HEK293 (cell line): ENCODE results near the gene RSRP1.

Source experiments
- BCL11A ChIP-seq: fragments of 450-650 bp; formaldehyde crosslinking; IDR thresholded peaks from 2 replicates; pipeline ENCODE4 v1.5.1; 2016; ENCODE audit warnings: low read depth, missing biosample characterization, missing genetic modification characterization
- FEZF1 ChIP-seq: fragments of 450-650 bp; formaldehyde crosslinking; IDR thresholded peaks from 2 replicates; pipeline ENCODE4 v1.5.1; 2016; ENCODE audit warnings: missing biosample characterization, missing genetic modification characterization
- KLF1 ChIP-seq: fragments of 450-650 bp; formaldehyde crosslinking; IDR thresholded peaks from 2 replicates; pipeline ENCODE4 v1.5.1; 2016; ENCODE audit warnings: missing biosample characterization, missing genetic modification characterization
- KLF7 ChIP-seq: fragments of 450-650 bp; formaldehyde crosslinking; IDR thresholded peaks from 2 replicates; pipeline ENCODE4 v1.5.1; 2016; ENCODE audit warnings: missing biosample characterization, missing genetic modification characterization, borderline replicate concordance
- KLF9 ChIP-seq: fragments of 450-650 bp; formaldehyde crosslinking; IDR thresholded peaks from 2 replicates; pipeline ENCODE4 v1.5.1; 2016; ENCODE audit warnings: missing biosample characterization, missing genetic modification characterization, low read depth
- SP3 ChIP-seq: fragments of 450-650 bp; formaldehyde crosslinking; IDR thresholded peaks from 2 replicates; pipeline ENCODE4 v1.5.1; 2016; ENCODE audit warnings: missing biosample characterization, missing genetic modification characterization
- TRIM28 ChIP-seq: IDR thresholded peaks from 2 replicates; pipeline ENCODE4 v1.6.1; 2011; ENCODE audit warnings: low read length, control low read depth, borderline replicate concordance
- YY1 ChIP-seq: fragments of 450-650 bp; formaldehyde crosslinking; IDR thresholded peaks from 2 replicates; pipeline ENCODE4 v1.5.1; 2018; ENCODE audit warnings: missing biosample characterization, missing genetic modification characterization
- ZBTB17 ChIP-seq: fragments of 450-650 bp; formaldehyde crosslinking; IDR thresholded peaks from 2 replicates; pipeline ENCODE4 v1.5.1; 2016; ENCODE audit warnings: missing biosample characterization, missing genetic modification characterization
- ZFP69B ChIP-seq: fragments of 450-650 bp; formaldehyde crosslinking; IDR thresholded peaks from 2 replicates; pipeline ENCODE4 v1.5.1; 2016; ENCODE audit warnings: missing biosample characterization, missing genetic modification characterization
- ZNF202 ChIP-seq: fragments of 450-650 bp; formaldehyde crosslinking; IDR thresholded peaks from 2 replicates; pipeline ENCODE4 v1.5.1; 2016; ENCODE audit warnings: missing biosample characterization, missing genetic modification characterization, borderline replicate concordance
- ZNF302 ChIP-seq: fragments of 450-650 bp; formaldehyde crosslinking; IDR thresholded peaks from 2 replicates; pipeline ENCODE4 v1.5.1; 2016; ENCODE audit warnings: missing biosample characterization, missing genetic modification characterization, low read depth
- ZNF341 ChIP-seq: fragments of 450-650 bp; formaldehyde crosslinking; IDR thresholded peaks from 2 replicates; pipeline ENCODE4; 2016; ENCODE audit warnings: low read depth, missing biosample characterization, missing genetic modification characterization
- ZNF404 ChIP-seq: fragments of 450-650 bp; formaldehyde crosslinking; IDR thresholded peaks from 2 replicates; pipeline ENCODE4 v1.5.1; 2017; ENCODE audit warnings: missing biosample characterization, missing genetic modification characterization
- ZNF423 ChIP-seq: fragments of 450-650 bp; formaldehyde crosslinking; IDR thresholded peaks from 2 replicates; pipeline ENCODE4 v1.5.1; 2016; ENCODE audit warnings: missing biosample characterization, missing genetic modification characterization
- ZNF501 ChIP-seq: fragments of 450-650 bp; formaldehyde crosslinking; IDR thresholded peaks from 2 replicates; pipeline ENCODE4 v1.5.1; 2016; ENCODE audit warnings: missing biosample characterization, missing genetic modification characterization
- ZNF510 ChIP-seq: fragments of 450-650 bp; formaldehyde crosslinking; IDR thresholded peaks from 2 replicates; pipeline ENCODE4 v1.5.1; 2018; ENCODE audit warnings: mild to moderate bottlenecking, missing genetic modification characterization, missing biosample characterization; ENCODE audit not compliant: insufficient replicate concordance
- ZNF548 ChIP-seq: fragments of 450-650 bp; formaldehyde crosslinking; IDR thresholded peaks from 2 replicates; pipeline ENCODE4 v1.5.1; 2016; ENCODE audit warnings: missing biosample characterization, missing genetic modification characterization
- ZNF555 ChIP-seq: fragments of 450-650 bp; formaldehyde crosslinking; conservative IDR thresholded peaks from 2 replicates; pipeline ENCODE4 v1.5.1; 2017; ENCODE audit warnings: missing biosample characterization, mild to moderate bottlenecking, missing genetic modification characterization, inconsistent platforms
- ZNF558 ChIP-seq: fragments of 450-650 bp; formaldehyde crosslinking; IDR thresholded peaks from 2 replicates; pipeline ENCODE4 v1.5.1; 2016; ENCODE audit warnings: missing biosample characterization, missing genetic modification characterization
- ZNF571 ChIP-seq: fragments of 450-650 bp; formaldehyde crosslinking; IDR thresholded peaks from 2 replicates; pipeline ENCODE4 v1.5.0; 2017; ENCODE audit warnings: missing biosample characterization, missing genetic modification characterization
- ZNF768 ChIP-seq: fragments of 450-650 bp; formaldehyde crosslinking; IDR thresholded peaks from 2 replicates; pipeline ENCODE4 v1.5.1; 2018; ENCODE audit warnings: missing biosample characterization, mild to moderate bottlenecking, missing genetic modification characterization
- TF ChIP-seq, protein P1 (sequence below): fragments of 450-650 bp; formaldehyde crosslinking; IDR thresholded peaks from 2 replicates; pipeline ENCODE4 v1.5.1; 2016; ENCODE audit warnings: missing biosample characterization, missing genetic modification characterization
- TF ChIP-seq, protein P2 (sequence below): fragments of 450-650 bp; formaldehyde crosslinking; optimal IDR thresholded peaks from 2 replicates; pipeline ENCODE3; 2016; ENCODE audit warnings: missing biosample characterization, mild to moderate bottlenecking, missing genetic modification characterization
- TF ChIP-seq, protein P3 (sequence below): IDR thresholded peaks from 2 replicates; pipeline ENCODE4 v1.6.1; 2011; ENCODE audit warnings: mild to moderate bottlenecking, low read depth, low read length, borderline replicate concordance
- TF ChIP-seq, protein P4 (sequence below): fragments of 450-650 bp; formaldehyde crosslinking; IDR thresholded peaks from 2 replicates; pipeline ENCODE4 v1.5.1; 2016; ENCODE audit warnings: missing biosample characterization, missing genetic modification characterization, low read depth
- TF ChIP-seq, protein P5 (sequence below): fragments of 450-650 bp; formaldehyde crosslinking; IDR thresholded peaks from 2 replicates; pipeline ENCODE4 v1.5.1; 2016; ENCODE audit warnings: missing biosample characterization, missing genetic modification characterization, borderline replicate concordance

RSRP1 gene

DNA sequence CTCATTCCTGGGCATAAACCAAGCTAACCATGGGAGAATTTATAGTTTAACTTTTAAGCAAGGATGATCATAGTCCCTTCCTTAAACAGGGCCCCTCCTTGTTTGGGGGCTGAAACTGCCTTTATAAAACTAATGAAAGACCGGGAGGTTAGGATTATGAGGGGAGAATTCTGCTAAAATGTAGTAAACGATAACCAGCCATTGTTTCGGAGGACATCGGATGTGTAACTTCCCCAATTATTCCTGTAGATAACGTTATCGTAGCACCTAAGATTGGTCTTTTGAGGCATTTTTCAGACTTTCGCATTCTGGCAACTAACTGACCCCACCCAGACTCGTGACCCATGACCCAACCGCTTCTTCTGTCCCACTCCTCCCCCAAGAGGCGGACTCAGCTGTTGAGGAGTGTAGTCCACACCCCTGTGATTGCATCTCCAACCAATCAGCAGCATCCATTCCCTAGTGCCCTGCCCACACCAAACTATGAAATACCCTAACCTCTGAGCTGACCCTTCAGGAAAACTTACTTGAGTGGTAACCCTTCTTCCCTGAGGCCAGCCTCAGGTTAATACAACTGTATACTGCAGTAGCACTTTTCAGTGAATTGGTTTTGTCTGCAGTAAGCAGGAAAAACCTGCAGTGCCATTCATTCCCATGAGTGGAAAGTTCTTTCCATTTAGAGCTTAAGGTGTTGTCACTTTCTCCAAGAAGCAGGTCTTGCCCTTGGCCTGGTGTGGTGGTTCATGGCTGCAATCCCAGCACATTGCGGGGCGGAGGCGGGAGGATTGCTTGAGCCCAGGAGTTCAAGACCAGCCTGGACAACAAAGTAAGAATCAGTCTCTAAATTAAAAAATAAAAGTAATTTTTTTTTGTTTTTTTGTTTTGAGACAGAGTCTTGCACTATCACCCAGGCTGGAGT, 14.1 kb downstream of the RSRP1 start (continued):
- TF ChIP-seq, protein P1, sequence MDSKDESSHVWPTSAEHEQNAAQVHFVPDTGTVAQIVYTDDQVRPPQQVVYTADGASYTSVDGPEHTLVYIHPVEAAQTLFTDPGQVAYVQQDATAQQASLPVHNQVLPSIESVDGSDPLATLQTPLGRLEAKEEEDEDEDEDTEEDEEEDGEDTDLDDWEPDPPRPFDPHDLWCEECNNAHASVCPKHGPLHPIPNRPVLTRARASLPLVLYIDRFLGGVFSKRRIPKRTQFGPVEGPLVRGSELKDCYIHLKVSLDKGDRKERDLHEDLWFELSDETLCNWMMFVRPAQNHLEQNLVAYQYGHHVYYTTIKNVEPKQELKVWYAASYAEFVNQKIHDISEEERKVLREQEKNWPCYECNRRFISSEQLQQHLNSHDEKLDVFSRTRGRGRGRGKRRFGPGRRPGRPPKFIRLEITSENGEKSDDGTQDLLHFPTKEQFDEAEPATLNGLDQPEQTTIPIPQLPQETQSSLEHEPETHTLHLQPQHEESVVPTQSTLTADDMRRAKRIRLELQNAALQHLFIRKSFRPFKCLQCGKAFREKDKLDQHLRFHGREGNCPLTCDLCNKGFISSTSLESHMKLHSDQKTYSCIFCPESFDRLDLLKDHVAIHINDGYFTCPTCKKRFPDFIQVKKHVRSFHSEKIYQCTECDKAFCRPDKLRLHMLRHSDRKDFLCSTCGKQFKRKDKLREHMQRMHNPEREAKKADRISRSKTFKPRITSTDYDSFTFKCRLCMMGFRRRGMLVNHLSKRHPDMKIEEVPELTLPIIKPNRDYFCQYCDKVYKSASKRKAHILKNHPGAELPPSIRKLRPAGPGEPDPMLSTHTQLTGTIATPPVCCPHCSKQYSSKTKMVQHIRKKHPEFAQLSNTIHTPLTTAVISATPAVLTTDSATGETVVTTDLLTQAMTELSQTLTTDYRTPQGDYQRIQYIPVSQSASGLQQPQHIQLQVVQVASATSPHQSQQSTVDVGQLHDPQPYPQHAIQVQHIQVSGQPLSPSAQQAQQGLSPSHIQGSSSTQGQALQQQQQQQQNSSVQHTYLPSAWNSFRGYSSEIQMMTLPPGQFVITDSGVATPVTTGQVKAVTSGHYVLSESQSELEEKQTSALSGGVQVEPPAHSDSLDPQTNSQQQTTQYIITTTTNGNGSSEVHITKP (tag by site-specific recombination): peak; percentile 88
- TF ChIP-seq ZNF501 (tag by site-specific recombination) (no peak), ZFP69B (tag by site-specific recombination) (no peak), ZNF404 (tag by site-specific recombination) (no peak), KLF1 (tag by site-specific recombination) (peak; percentile 83), ZNF341 (peak; percentile 98), KLF7 (tag by site-specific recombination) (peak; percentile 73; the same call in 1 of the 2 replicates), ZNF555 (no peak), ZNF768 (no peak), SP3 (tag by site-specific recombination) (peak; percentile 69), ZNF423 (tag by site-specific recombination) (no peak), KLF9 (tag by site-specific recombination) (peak; percentile 38; the same call in 1 of the 2 replicates), ZNF558 (tag by site-specific recombination) (no peak), TRIM28 (no peak), BCL11A (tag by site-specific recombination) (peak; percentile 52; the same call in 1 of the 2 replicates), ZBTB17 (tag by site-specific recombination) (no peak), ZNF571 (tag by site-specific recombination) (no peak), ZNF302 (tag by site-specific recombination) (no peak), ZNF510 (peak; percentile 18), YY1 (tag by site-specific recombination) (no peak; the same call in 1 of the 2 replicates), ZNF548 (tag by site-specific recombination) (no peak), FEZF1 (tag by site-specific recombination) (no peak), ZNF202 (no peak)
- TF ChIP-seq, protein P2, sequence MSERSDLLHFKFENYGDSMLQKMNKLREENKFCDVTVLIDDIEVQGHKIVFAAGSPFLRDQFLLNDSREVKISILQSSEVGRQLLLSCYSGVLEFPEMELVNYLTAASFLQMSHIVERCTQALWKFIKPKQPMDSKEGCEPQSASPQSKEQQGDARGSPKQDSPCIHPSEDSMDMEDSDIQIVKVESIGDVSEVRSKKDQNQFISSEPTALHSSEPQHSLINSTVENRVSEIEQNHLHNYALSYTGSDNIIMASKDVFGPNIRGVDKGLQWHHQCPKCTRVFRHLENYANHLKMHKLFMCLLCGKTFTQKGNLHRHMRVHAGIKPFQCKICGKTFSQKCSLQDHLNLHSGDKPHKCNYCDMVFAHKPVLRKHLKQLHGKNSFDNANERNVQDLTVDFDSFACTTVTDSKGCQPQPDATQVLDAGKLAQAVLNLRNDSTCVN (tag by site-specific recombination): no peak
- TF ChIP-seq, protein P3, sequence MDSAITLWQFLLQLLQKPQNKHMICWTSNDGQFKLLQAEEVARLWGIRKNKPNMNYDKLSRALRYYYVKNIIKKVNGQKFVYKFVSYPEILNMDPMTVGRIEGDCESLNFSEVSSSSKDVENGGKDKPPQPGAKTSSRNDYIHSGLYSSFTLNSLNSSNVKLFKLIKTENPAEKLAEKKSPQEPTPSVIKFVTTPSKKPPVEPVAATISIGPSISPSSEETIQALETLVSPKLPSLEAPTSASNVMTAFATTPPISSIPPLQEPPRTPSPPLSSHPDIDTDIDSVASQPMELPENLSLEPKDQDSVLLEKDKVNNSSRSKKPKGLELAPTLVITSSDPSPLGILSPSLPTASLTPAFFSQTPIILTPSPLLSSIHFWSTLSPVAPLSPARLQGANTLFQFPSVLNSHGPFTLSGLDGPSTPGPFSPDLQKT: no peak
- TF ChIP-seq, protein P4, sequence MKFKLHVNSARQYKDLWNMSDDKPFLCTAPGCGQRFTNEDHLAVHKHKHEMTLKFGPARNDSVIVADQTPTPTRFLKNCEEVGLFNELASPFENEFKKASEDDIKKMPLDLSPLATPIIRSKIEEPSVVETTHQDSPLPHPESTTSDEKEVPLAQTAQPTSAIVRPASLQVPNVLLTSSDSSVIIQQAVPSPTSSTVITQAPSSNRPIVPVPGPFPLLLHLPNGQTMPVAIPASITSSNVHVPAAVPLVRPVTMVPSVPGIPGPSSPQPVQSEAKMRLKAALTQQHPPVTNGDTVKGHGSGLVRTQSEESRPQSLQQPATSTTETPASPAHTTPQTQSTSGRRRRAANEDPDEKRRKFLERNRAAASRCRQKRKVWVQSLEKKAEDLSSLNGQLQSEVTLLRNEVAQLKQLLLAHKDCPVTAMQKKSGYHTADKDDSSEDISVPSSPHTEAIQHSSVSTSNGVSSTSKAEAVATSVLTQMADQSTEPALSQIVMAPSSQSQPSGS (tag by site-specific recombination): peak; percentile 25; the same call in 1 of the 2 replicates
- TF ChIP-seq, protein P5, sequence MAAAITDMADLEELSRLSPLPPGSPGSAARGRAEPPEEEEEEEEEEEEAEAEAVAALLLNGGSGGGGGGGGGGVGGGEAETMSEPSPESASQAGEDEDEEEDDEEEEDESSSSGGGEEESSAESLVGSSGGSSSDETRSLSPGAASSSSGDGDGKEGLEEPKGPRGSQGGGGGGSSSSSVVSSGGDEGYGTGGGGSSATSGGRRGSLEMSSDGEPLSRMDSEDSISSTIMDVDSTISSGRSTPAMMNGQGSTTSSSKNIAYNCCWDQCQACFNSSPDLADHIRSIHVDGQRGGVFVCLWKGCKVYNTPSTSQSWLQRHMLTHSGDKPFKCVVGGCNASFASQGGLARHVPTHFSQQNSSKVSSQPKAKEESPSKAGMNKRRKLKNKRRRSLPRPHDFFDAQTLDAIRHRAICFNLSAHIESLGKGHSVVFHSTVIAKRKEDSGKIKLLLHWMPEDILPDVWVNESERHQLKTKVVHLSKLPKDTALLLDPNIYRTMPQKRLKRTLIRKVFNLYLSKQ (tag by site-specific recombination): no peak
